Epidermal melanocyte (primary cell): Measurements from ENCODE around the gene WARS2.

Experiments used
- DNase-seq: peaks from one replicate; pipeline ENCODE4 v3.0.0; 2011; ENCODE audit warnings: low spot score; ENCODE audit not compliant: insufficient read length

The WARS2 gene

GRCh38 chr1:119027759-119028158, 112.7 kb downstream of the WARS2 start:
- DNase-seq: no peak

- DNase-seq: no peak
Measured at GRCh38 chr1:119026956-119027355, 113.5 kb downstream of the WARS2 start.

- DNase-seq: no peak
Measured at GRCh38 chr1:119015547-119015946, 124.9 kb downstream of the WARS2 start.

GRCh38 chr1:119012383-119012782, 128.1 kb downstream of the WARS2 start:
- no peak for DNase-seq

GRCh38 chr1:119011706-119012105, 128.7 kb downstream of the WARS2 start:
- DNase-seq: no peak

- no peak for DNase-seq
Measured at GRCh38 chr1:119011116-119011515, 129.3 kb downstream of the WARS2 start.

GRCh38 chr1:119010201-119010600, 130.3 kb downstream of the WARS2 start:
- no peak for DNase-seq

- DNase-seq: no peak
Measured at GRCh38 chr1:119009312-119009655, 131.2 kb downstream of the WARS2 start.

GRCh38 chr1:119008483-119009311, 131.8 kb downstream of the WARS2 start:
- DNase-seq: no peak

GRCh38 chr1:119007670-119008482, 132.6 kb downstream of the WARS2 start:
- DNase-seq: no peak

GRCh38 chr1:119007339-119007669, 133.1 kb downstream of the WARS2 start:
- DNase-seq: no peak

- no peak for DNase-seq
Measured at GRCh38 chr1:119006406-119007279, 133.8 kb downstream of the WARS2 start.

- DNase-seq: no peak
Measured at GRCh38 chr1:119005724-119006405, 134.6 kb downstream of the WARS2 start.

- no peak for DNase-seq
Measured at GRCh38 chr1:119004781-119005180, 135.7 kb downstream of the WARS2 start.

- DNase-seq: no peak
Measured at GRCh38 chr1:119004129-119004527, 136.3 kb downstream of the WARS2 start.

- no peak for DNase-seq
Measured at GRCh38 chr1:119003413-119004128, 136.9 kb downstream of the WARS2 start.

- DNase-seq: no peak
Measured at GRCh38 chr1:119002028-119002686, 138.3 kb downstream of the WARS2 start.

- DNase-seq: peak; percentile 14
Measured at GRCh38 chr1:119001181-119002027, 139.0 kb downstream of the WARS2 start.
